Measurements from ENCODE around the gene CEP112.

The CEP112 gene

GRCh38 chr17:65657251-65657828 lies 534.6 kb downstream of the CEP112 start:
- no peaks in the 10 kb centered on the region for H3K27me3 ChIP-seq (replicated peaks; ENCODE audit: insufficient read depth, low read length)
- DNase-seq: no peak
- H3K9ac ChIP-seq (ENCODE audit: low read length): no peak overlapping the region
- no peak overlapping the region for H2AFZ ChIP-seq (ENCODE audit: low read length)
- no peaks in the 10 kb centered on the region for H4K20me1 ChIP-seq (ENCODE audit: insufficient read depth, low read length)
- TF ChIP-seq CTCF (IDR thresholded peaks at IDR 0.05; ENCODE audit: low read length) (no peak), EZH2 (optimal IDR thresholded peaks at IDR 0.05; ENCODE audit: low read depth, low read length) (no peak), EZH2phosphoT487 (IDR thresholded peaks at IDR 0.05; ENCODE audit: low read length) (no peak)
- H3K9me2 ChIP-seq (replicated peaks; ENCODE audit: insufficient read depth, low read length): no peaks in the 10 kb centered on the region
- no peaks in the 10 kb centered on the region for H3K9me3 ChIP-seq (replicated peaks; ENCODE audit: insufficient read depth, low read length)
- H3F3A ChIP-seq (ENCODE audit: insufficient read depth, low read length): no peaks in the 10 kb centered on the region
- H3K4me1 ChIP-seq (ENCODE audit: low read length): no peaks in the 10 kb centered on the region
- no peaks in the 10 kb centered on the region for H3K36me3 ChIP-seq (replicated peaks; ENCODE audit: insufficient read depth, low read length)
- H3K4me2 ChIP-seq (ENCODE audit: low read depth, low read length): no peak overlapping the region
- H3K79me2 ChIP-seq (ENCODE audit: low read length): no peaks in the 10 kb centered on the region
- no peak overlapping the region for H3K4me3 ChIP-seq (ENCODE audit: low read length)
- H3K27ac ChIP-seq (ENCODE audit: low read length): no peak overlapping the region

GRCh38 chr17:65656390-65657250 lies 535.3 kb downstream of the CEP112 start:
- DNase-seq: no peak
- H4K20me1 ChIP-seq (ENCODE audit: insufficient read depth, low read length): no peaks in the 10 kb centered on the region
- H3K4me2 ChIP-seq (ENCODE audit: low read depth, low read length): no peak overlapping the region
- no peaks in the 10 kb centered on the region for H3K36me3 ChIP-seq (replicated peaks; ENCODE audit: insufficient read depth, low read length)
- no peaks in the 10 kb centered on the region for H3K9me3 ChIP-seq (replicated peaks; ENCODE audit: insufficient read depth, low read length)
- no peaks in the 10 kb centered on the region for H3K27me3 ChIP-seq (replicated peaks; ENCODE audit: insufficient read depth, low read length)
- H3K9me2 ChIP-seq (replicated peaks; ENCODE audit: insufficient read depth, low read length): no peaks in the 10 kb centered on the region
- no peaks in the 10 kb centered on the region for H3F3A ChIP-seq (ENCODE audit: insufficient read depth, low read length)
- no peak for TF ChIP-seq CTCF (IDR thresholded peaks at IDR 0.05; ENCODE audit: low read length)
- no peak for TF ChIP-seq EZH2phosphoT487 (IDR thresholded peaks at IDR 0.05; ENCODE audit: low read length)
- TF ChIP-seq EZH2 (optimal IDR thresholded peaks at IDR 0.05; ENCODE audit: low read depth, low read length): no peak
- H2AFZ ChIP-seq (ENCODE audit: low read length): no peak overlapping the region
- H3K4me1 ChIP-seq (ENCODE audit: low read length): no peaks in the 10 kb centered on the region
- H3K9ac ChIP-seq (ENCODE audit: low read length): no peak overlapping the region
- no peak overlapping the region for H3K4me3 ChIP-seq (ENCODE audit: low read length)
- H3K79me2 ChIP-seq (ENCODE audit: low read length): no peaks in the 10 kb centered on the region
- no peak overlapping the region for H3K27ac ChIP-seq (ENCODE audit: low read length)

- H3K27ac ChIP-seq (ENCODE audit: low read length): no peak overlapping the region
Measured at GRCh38 chr17:65655706-65656105, 536.2 kb downstream of the CEP112 start.

More at GRCh38 chr17:65655706-65656105, 536.2 kb downstream of the CEP112 start:
- no peak for DNase-seq
- H3K4me2 ChIP-seq (ENCODE audit: low read depth, low read length): no peak overlapping the region
- no peaks in the 10 kb centered on the region for H3K27me3 ChIP-seq (replicated peaks; ENCODE audit: insufficient read depth, low read length)
- no peak overlapping the region for H2AFZ ChIP-seq (ENCODE audit: low read length)
- H3K36me3 ChIP-seq (replicated peaks; ENCODE audit: insufficient read depth, low read length): no peaks in the 10 kb centered on the region
- no peaks in the 10 kb centered on the region for H3F3A ChIP-seq (ENCODE audit: insufficient read depth, low read length)
- no peak overlapping the region for H3K4me3 ChIP-seq (ENCODE audit: low read length)
- H3K9ac ChIP-seq (ENCODE audit: low read length): no peak overlapping the region
- H3K9me3 ChIP-seq (replicated peaks; ENCODE audit: insufficient read depth, low read length): no peaks in the 10 kb centered on the region
- no peaks in the 10 kb centered on the region for H3K4me1 ChIP-seq (ENCODE audit: low read length)
- H3K79me2 ChIP-seq (ENCODE audit: low read length): no peaks in the 10 kb centered on the region
- no peaks in the 10 kb centered on the region for H3K9me2 ChIP-seq (replicated peaks; ENCODE audit: insufficient read depth, low read length)
- no peaks in the 10 kb centered on the region for H4K20me1 ChIP-seq (ENCODE audit: insufficient read depth, low read length)
- TF ChIP-seq CTCF (IDR thresholded peaks at IDR 0.05; ENCODE audit: low read length): no peak
- no peak for TF ChIP-seq EZH2 (optimal IDR thresholded peaks at IDR 0.05; ENCODE audit: low read depth, low read length)
- no peak for TF ChIP-seq EZH2phosphoT487 (IDR thresholded peaks at IDR 0.05; ENCODE audit: low read length)

Data from MM.1S (cell line).